SK-N-SH treated with all-trans-retinoic acid at 6 μM for 48 hours (cell line): ENCODE results near the gene DENND1A.

Experiments
- ATAC-seq: fragments of 200-7000 bp; cut with Tn5 transposase; 3 replicates; pipeline ENCODE4 v1.9.1; 2020; ENCODE audit warnings: mild to moderate bottlenecking, moderate library complexity
- ARNTL ChIP-seq: fragments of 450-650 bp; formaldehyde crosslinking; IDR thresholded peaks from 2 replicates; pipeline ENCODE4 v1.5.0; 2020; ENCODE audit warnings: low read depth, mild to moderate bottlenecking, moderate library complexity, borderline replicate concordance
- BACH2 ChIP-seq: fragments of 250-450 bp; sonication (Bioruptor Pico); IDR thresholded peaks from 2 replicates; pipeline ENCODE4 v1.9.0; 2021; ENCODE audit warnings: mild to moderate bottlenecking, borderline replicate concordance
- ESRRG ChIP-seq: fragments of 250-450 bp; sonication (Bioruptor Pico); IDR thresholded peaks from 2 replicates; pipeline ENCODE4 v1.6.1; 2021; ENCODE audit warnings: mild to moderate bottlenecking
- GLIS3 ChIP-seq: fragments of 250-450 bp; sonication (Bioruptor Pico); IDR thresholded peaks from 2 replicates; pipeline ENCODE4 v1.5.0; 2020; ENCODE audit warnings: mild to moderate bottlenecking, moderate library complexity
- ISL1 ChIP-seq: fragments of 250-450 bp; sonication (Bioruptor Pico); IDR thresholded peaks from 2 replicates; pipeline ENCODE4 v2.1.2; 2022; ENCODE audit warnings: mild to moderate bottlenecking, moderate library complexity
- OSR1 ChIP-seq: fragments of 250-450 bp; sonication (Bioruptor Pico); IDR thresholded peaks from 2 replicates; pipeline ENCODE4 v1.8.0; 2022; ENCODE audit warnings: moderate library complexity, mild to moderate bottlenecking, inconsistent platforms
- POU6F1 ChIP-seq: fragments of 250-450 bp; sonication (Bioruptor Pico); IDR thresholded peaks from 2 replicates; pipeline ENCODE4 v1.8.0; 2021; ENCODE audit warnings: low read depth, mild to moderate bottlenecking, moderate library complexity, borderline replicate concordance
- PPARA ChIP-seq: fragments of 250-450 bp; sonication (Bioruptor Pico); IDR thresholded peaks from 2 replicates; pipeline ENCODE4 v1.5.0; 2020; ENCODE audit warnings: mild to moderate bottlenecking, borderline replicate concordance
- TCF4 ChIP-seq: fragments of 250-450 bp; sonication (Bioruptor Pico); IDR thresholded peaks from 2 replicates; pipeline ENCODE4 v1.8.0; 2021; ENCODE audit warnings: mild to moderate bottlenecking, moderate library complexity, borderline replicate concordance
- TOX ChIP-seq: fragments of 250-450 bp; sonication (Bioruptor Pico); IDR thresholded peaks from 2 replicates; pipeline ENCODE4 v1.8.0; 2021; ENCODE audit warnings: mild to moderate bottlenecking, moderate library complexity, borderline replicate concordance
- ZC3H10 ChIP-seq: fragments of 250-450 bp; sonication (Bioruptor Pico); IDR thresholded peaks from 2 replicates; pipeline ENCODE4 v1.5.1; 2021; ENCODE audit warnings: mild to moderate bottlenecking, moderate library complexity
- ZFP3 ChIP-seq: fragments of 250-450 bp; sonication (Bioruptor Pico); IDR thresholded peaks from 2 replicates; pipeline ENCODE4 v1.5.0; 2020; ENCODE audit warnings: mild to moderate bottlenecking, moderate library complexity
- ZFP30 ChIP-seq: fragments of 450-650 bp; formaldehyde crosslinking; IDR thresholded peaks from 2 replicates; pipeline ENCODE4 v1.5.0; 2022; ENCODE audit warnings: mild to moderate bottlenecking, moderate library complexity
- ZNF70 ChIP-seq: fragments of 450-650 bp; formaldehyde crosslinking; IDR thresholded peaks from 2 replicates; pipeline ENCODE4 v1.5.0; 2020; ENCODE audit warnings: mild to moderate bottlenecking, moderate library complexity
- TF ChIP-seq, protein P1 (sequence below): fragments of 250-450 bp; sonication (Bioruptor Pico); IDR thresholded peaks from 2 replicates; pipeline ENCODE4 v1.5.0; 2020; ENCODE audit warnings: mild to moderate bottlenecking, moderate library complexity
- TF ChIP-seq, protein P2 (sequence below): fragments of 250-450 bp; sonication (Bioruptor Pico); IDR thresholded peaks from 2 replicates; pipeline ENCODE4 v1.5.1; 2020; ENCODE audit warnings: low read depth, mild to moderate bottlenecking, moderate library complexity
- TF ChIP-seq, protein P3 (sequence below): fragments of 250-450 bp; sonication (Bioruptor Pico); IDR thresholded peaks from 2 replicates; pipeline ENCODE4 v1.5.1; 2021; ENCODE audit warnings: mild to moderate bottlenecking, moderate library complexity
- TF ChIP-seq, protein P4 (sequence below): fragments of 250-450 bp; sonication (Bioruptor Pico); IDR thresholded peaks from 2 replicates; pipeline ENCODE4 v1.8.0; 2020; ENCODE audit warnings: mild to moderate bottlenecking, moderate library complexity, borderline replicate concordance

DENND1A gene

GRCh38 chr9:123611226-123611625, 318.7 kb downstream of the DENND1A start (continued):
- TF ChIP-seq, protein P1, sequence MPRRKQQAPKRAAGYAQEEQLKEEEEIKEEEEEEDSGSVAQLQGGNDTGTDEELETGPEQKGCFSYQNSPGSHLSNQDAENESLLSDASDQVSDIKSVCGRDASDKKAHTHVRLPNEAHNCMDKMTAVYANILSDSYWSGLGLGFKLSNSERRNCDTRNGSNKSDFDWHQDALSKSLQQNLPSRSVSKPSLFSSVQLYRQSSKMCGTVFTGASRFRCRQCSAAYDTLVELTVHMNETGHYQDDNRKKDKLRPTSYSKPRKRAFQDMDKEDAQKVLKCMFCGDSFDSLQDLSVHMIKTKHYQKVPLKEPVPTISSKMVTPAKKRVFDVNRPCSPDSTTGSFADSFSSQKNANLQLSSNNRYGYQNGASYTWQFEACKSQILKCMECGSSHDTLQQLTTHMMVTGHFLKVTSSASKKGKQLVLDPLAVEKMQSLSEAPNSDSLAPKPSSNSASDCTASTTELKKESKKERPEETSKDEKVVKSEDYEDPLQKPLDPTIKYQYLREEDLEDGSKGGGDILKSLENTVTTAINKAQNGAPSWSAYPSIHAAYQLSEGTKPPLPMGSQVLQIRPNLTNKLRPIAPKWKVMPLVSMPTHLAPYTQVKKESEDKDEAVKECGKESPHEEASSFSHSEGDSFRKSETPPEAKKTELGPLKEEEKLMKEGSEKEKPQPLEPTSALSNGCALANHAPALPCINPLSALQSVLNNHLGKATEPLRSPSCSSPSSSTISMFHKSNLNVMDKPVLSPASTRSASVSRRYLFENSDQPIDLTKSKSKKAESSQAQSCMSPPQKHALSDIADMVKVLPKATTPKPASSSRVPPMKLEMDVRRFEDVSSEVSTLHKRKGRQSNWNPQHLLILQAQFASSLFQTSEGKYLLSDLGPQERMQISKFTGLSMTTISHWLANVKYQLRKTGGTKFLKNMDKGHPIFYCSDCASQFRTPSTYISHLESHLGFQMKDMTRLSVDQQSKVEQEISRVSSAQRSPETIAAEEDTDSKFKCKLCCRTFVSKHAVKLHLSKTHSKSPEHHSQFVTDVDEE (CRISPR knock-in tag) = no peak
- TF ChIP-seq, protein P2, sequence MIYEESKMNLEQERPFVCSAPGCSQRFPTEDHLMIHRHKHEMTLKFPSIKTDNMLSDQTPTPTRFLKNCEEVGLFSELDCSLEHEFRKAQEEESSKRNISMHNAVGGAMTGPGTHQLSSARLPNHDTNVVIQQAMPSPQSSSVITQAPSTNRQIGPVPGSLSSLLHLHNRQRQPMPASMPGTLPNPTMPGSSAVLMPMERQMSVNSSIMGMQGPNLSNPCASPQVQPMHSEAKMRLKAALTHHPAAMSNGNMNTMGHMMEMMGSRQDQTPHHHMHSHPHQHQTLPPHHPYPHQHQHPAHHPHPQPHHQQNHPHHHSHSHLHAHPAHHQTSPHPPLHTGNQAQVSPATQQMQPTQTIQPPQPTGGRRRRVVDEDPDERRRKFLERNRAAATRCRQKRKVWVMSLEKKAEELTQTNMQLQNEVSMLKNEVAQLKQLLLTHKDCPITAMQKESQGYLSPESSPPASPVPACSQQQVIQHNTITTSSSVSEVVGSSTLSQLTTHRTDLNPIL (CRISPR knock-in tag) = no peak
- no peak for TF ChIP-seq ZNF70 (CRISPR knock-in tag)
- no peak for TF ChIP-seq PPARA (CRISPR knock-in tag)
- no peak for TF ChIP-seq ISL1 (CRISPR knock-in tag)
- no peak; the same call in 1 of the 2 replicates for TF ChIP-seq TCF4 (CRISPR knock-in tag)

DNA sequence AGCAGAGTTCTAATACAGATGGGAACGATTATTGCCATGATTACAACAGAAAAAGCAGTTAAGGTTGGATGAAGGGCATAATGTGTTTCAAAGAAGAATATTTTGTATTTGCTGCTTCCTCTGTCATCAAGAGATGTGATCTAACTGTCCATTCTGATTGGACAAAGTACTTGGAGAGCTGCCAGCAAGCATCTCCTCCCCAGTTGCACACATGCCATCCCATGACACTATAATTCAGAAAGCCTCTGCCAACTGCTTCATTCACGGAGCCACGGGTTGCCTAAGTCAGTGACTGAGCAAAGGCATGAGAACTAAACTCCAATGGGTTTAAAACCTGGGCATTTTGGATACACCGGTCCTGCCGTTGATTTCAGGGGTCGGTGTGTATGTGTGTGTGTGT, 320.1 kb downstream of the DENND1A start:
- TF ChIP-seq ARNTL (CRISPR knock-in tag) = no peak
- TF ChIP-seq, protein P3, sequence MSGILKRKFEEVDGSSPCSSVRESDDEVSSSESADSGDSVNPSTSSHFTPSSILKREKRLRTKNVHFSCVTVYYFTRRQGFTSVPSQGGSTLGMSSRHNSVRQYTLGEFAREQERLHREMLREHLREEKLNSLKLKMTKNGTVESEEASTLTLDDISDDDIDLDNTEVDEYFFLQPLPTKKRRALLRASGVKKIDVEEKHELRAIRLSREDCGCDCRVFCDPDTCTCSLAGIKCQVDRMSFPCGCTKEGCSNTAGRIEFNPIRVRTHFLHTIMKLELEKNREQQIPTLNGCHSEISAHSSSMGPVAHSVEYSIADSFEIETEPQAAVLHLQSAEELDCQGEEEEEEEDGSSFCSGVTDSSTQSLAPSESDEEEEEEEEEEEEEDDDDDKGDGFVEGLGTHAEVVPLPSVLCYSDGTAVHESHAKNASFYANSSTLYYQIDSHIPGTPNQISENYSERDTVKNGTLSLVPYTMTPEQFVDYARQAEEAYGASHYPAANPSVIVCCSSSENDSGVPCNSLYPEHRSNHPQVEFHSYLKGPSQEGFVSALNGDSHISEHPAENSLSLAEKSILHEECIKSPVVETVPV (CRISPR knock-in tag) = no peak
- no peak for TF ChIP-seq BACH2 (CRISPR knock-in tag)
- peak; percentile 37; the same call in 2 of the 3 replicates for ATAC-seq

- no peak for ATAC-seq
- TF ChIP-seq, protein P3 (CRISPR knock-in tag) = no peak
- TF ChIP-seq OSR1 (CRISPR knock-in tag) = no peak
- TF ChIP-seq TOX (CRISPR knock-in tag) = no peak
- TF ChIP-seq, all 23 proteins: peak for 0
Observed at GRCh38 chr9:123608104-123608503, 321.8 kb downstream of the DENND1A start.

GRCh38 chr9:123607479-123607878, 322.4 kb downstream of the DENND1A start:
- ATAC-seq = no peak
- no peak for TF ChIP-seq GLIS3 (CRISPR knock-in tag)
- no peak for TF ChIP-seq ZFP3 (CRISPR knock-in tag)
- no peak for TF ChIP-seq ZFP30
- no peak for TF ChIP-seq PPARA (CRISPR knock-in tag)
- no peak for TF ChIP-seq TCF4 (CRISPR knock-in tag)
- no peak for TF ChIP-seq TOX (CRISPR knock-in tag)
- TF ChIP-seq ZNF70 (CRISPR knock-in tag) = no peak
- TF ChIP-seq, protein P1 (CRISPR knock-in tag) = no peak
- no peak for TF ChIP-seq ESRRG
- no peak for TF ChIP-seq POU6F1 (CRISPR knock-in tag)
- TF ChIP-seq, protein P2 (CRISPR knock-in tag) = no peak
- TF ChIP-seq ISL1 (CRISPR knock-in tag) = no peak
- TF ChIP-seq, protein P4, sequence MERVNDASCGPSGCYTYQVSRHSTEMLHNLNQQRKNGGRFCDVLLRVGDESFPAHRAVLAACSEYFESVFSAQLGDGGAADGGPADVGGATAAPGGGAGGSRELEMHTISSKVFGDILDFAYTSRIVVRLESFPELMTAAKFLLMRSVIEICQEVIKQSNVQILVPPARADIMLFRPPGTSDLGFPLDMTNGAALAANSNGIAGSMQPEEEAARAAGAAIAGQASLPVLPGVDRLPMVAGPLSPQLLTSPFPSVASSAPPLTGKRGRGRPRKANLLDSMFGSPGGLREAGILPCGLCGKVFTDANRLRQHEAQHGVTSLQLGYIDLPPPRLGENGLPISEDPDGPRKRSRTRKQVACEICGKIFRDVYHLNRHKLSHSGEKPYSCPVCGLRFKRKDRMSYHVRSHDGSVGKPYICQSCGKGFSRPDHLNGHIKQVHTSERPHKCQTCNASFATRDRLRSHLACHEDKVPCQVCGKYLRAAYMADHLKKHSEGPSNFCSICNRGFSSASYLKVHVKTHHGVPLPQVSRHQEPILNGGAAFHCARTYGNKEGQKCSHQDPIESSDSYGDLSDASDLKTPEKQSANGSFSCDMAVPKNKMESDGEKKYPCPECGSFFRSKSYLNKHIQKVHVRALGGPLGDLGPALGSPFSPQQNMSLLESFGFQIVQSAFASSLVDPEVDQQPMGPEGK = no peak
- no peak for TF ChIP-seq ZC3H10 (CRISPR knock-in tag)
